Esophagus muscularis mucosa (tissue), 4 donors: ENCODE results near the gene AKT2. TPM values are rescaled to one million over a fixed set of nuclear protein-coding genes. Genes with fewer than 3 reads are reported as not detected.

Experiments
- DNase-seq: peaks from one replicate; pipeline ENCODE4 v3.0.0-alpha.2; 2017; ENCODE audit errors: extremely low spot score
- H3K27ac ChIP-seq, 4 donors: fragments of 200-600 bp; sonication (generic); replicated peaks in 1 of 4; 1 replicate in 3 of 4; 2 replicates in 1 of 4; pipeline ENCODE4 v1.5.1; 2016 to 2019; ENCODE audit warnings: mild to moderate bottlenecking in 1 of 4
- H3K27me3 ChIP-seq, 4 donors: fragments of 200-600 bp; sonication (generic); one replicate each; pipeline versions ENCODE4 v1.5.1 to v1.6.0; 2016 to 2019
- H3K36me3 ChIP-seq, 4 donors: fragments of 200-600 bp; sonication (generic); one replicate each; pipeline ENCODE4 v1.5.1; 2016 to 2019
- H3K4me1 ChIP-seq, 4 donors: fragments of 200-600 bp; sonication (generic); one replicate each; pipeline ENCODE4 v1.5.1; 2016 to 2019
- H3K4me3 ChIP-seq, 4 donors: fragments of 200-600 bp; sonication (generic); 1 replicate in 2 of 4; 2 replicates in 2 of 4; pipeline ENCODE4 v1.5.1; 2016 to 2019; ENCODE audit warnings: mild to moderate bottlenecking in 4 of 4, moderate library complexity in 1 of 4
- H3K9me3 ChIP-seq, 4 donors: fragments of 200-600 bp; sonication (generic); 1 replicate in 3 of 4; 2 replicates in 1 of 4; pipeline ENCODE4 v1.5.1; 2016 to 2019
- CTCF ChIP-seq, 3 experiments: fragments of 200-600 bp in 2 of 3; fragments of 450-650 bp in 1 of 3; sonication (generic) in 2 of 3; IDR thresholded peaks; one replicate each; pipeline ENCODE4 v1.5.1; 2017 to 2019; ENCODE audit warnings: antibody characterized with exemption in 3 of 3, mild to moderate bottlenecking in 2 of 3, moderate library complexity in 1 of 3
- EP300 ChIP-seq: sonication (generic); formaldehyde crosslinking; IDR thresholded peaks from one replicate; pipeline ENCODE4 v1.6.1; 2017; ENCODE audit warnings: antibody characterized with exemption
- POLR2A ChIP-seq: fragments of 450-650 bp; IDR thresholded peaks from one replicate; pipeline ENCODE4 v1.6.1; 2017; ENCODE audit warnings: antibody characterized with exemption, moderate library complexity, mild to moderate bottlenecking, low read depth
- POLR2AphosphoS5 ChIP-seq, 2 donors: sonication (generic); formaldehyde crosslinking; IDR thresholded peaks; one replicate each; pipeline ENCODE4 v1.6.1; 2017; ENCODE audit warnings: antibody characterized with exemption in 2 of 2
- WGBS: methylation state at CpG from one replicate; pipeline ENCODE4 v1.1.5; 2018; 5-methylcytosine and 5-hydroxymethylcytosine counted together
- intact Hi-C: fragments of 100-400 bp; cut with DNase I; formaldehyde crosslinking; loops from one replicate; pipeline ENCODE4 v1.15.1; 2023
- total RNA-seq, 4 donors: library from RNA; depleted of rRNA; stranded (reverse); fragments of >200 nt; gene quantifications; one replicate each; pipeline versions ENCODE4 v1.1.0 to v1.2.1, GENCODE V29; 2016

The AKT2 gene
- total RNA-seq, 4 donors from 2014 or later, result 53.3 to 82.1 (median 64.0) TPM

GRCh38 chr19:40263440-40264313, 21.5 kb downstream of the AKT2 start:
- no peak for DNase-seq
- intact Hi-C loops, result no loop called here
- H3K27ac ChIP-seq, result no peak overlapping the region
- H3K4me1 ChIP-seq, result peaks cover 29 to 36% (median 32%) of the 10 kb centered on the region in 4 donors
- no peak overlapping the region for H3K4me3 ChIP-seq
- 89% methylated on average over 23 of the region's 24 CpGs for WGBS
- H3K9me3 ChIP-seq, result no peaks in the 10 kb centered on the region
- no peaks in the 10 kb centered on the region for H3K27me3 ChIP-seq
- TF ChIP-seq CTCF (IDR thresholded peaks at IDR 0.05), result no peak
- no peak for TF ChIP-seq EP300
- no peak for TF ChIP-seq POLR2AphosphoS5 (IDR thresholded peaks at IDR 0.05)
- TF ChIP-seq POLR2A, result no peak
- H3K36me3 ChIP-seq, result peaks cover 20 to 37% (median 28%) of the 10 kb centered on the region in 4 donors

GRCh38 chr19:40262422-40262821, 22.7 kb downstream of the AKT2 start:
- peaks cover 20 to 37% (median 28%) of the 10 kb centered on the region in 4 donors for H3K36me3 ChIP-seq
- TF ChIP-seq EP300, result no peak
- no peak for TF ChIP-seq POLR2AphosphoS5 (IDR thresholded peaks at IDR 0.05)
- no peak for TF ChIP-seq POLR2A
- TF ChIP-seq CTCF (IDR thresholded peaks at IDR 0.05), result no peak
- intact Hi-C loops, result no loop called here
- no peak overlapping the region for H3K27ac ChIP-seq
- peaks cover 17 to 27% (median 23%) of the 10 kb centered on the region in 4 donors for H3K4me1 ChIP-seq
- no peaks in the 10 kb centered on the region for H3K9me3 ChIP-seq
- no peak overlapping the region for H3K4me3 ChIP-seq
- no peak for DNase-seq
- 97% methylated on average over 3 of the region's 3 CpGs for WGBS
- H3K27me3 ChIP-seq, result no peaks in the 10 kb centered on the region

GRCh38 chr19:40261631-40262030, 23.5 kb downstream of the AKT2 start:
- WGBS, result 77% methylated on average over 8 of the region's 8 CpGs
- H3K4me1 ChIP-seq, result peaks cover 9 to 23% (median 19%) of the 10 kb centered on the region in 4 donors

GRCh38 chr19:40257096-40257517, 28.0 kb downstream of the AKT2 start:
- Histone ChIP-seq H3K4me3 (no peak overlapping the region), H3K4me1 (peaks cover 0 to 18% (median 12%) of the 10 kb centered on the region in 4 donors), H3K9me3 (no peaks in the 10 kb centered on the region), H3K36me3 (peaks cover 25 to 54% (median 41%) of the 10 kb centered on the region in 4 donors), H3K27me3 (no peaks in the 10 kb centered on the region), H3K27ac (no peak overlapping the region)
- DNase-seq, result no peak
- TF ChIP-seq EP300 (no peak), POLR2A (no peak), CTCF (IDR thresholded peaks at IDR 0.05) (no peak)
- 85% methylated on average over 4 of the region's 9 CpGs for WGBS
- intact Hi-C loops, result no loop called here

More at GRCh38 chr19:40261631-40262030, 23.5 kb downstream of the AKT2 start:
- DNase-seq, result no peak
- Histone ChIP-seq H3K9me3 (no peaks in the 10 kb centered on the region), H3K27ac (no peak overlapping the region), H3K4me3 (no peak overlapping the region), H3K36me3 (peaks cover 24 to 43% (median 32%) of the 10 kb centered on the region in 4 donors), H3K27me3 (no peaks in the 10 kb centered on the region)
- intact Hi-C loops, result no loop called here
- TF ChIP-seq EP300, result no peak
- TF ChIP-seq POLR2AphosphoS5 (IDR thresholded peaks at IDR 0.05), result no peak
- TF ChIP-seq CTCF (IDR thresholded peaks at IDR 0.05), result no peak
- TF ChIP-seq POLR2A, result no peak
